Measurements from ENCODE around the gene OTP.
"Not testable (repeated sequence)": the region's sequence is repeated elsewhere in the genome, so short reads cannot be mapped to it uniquely, and the experiment has no call there.

The OTP gene

GRCh38 chr5:77616920-77617319, 21.6 kb downstream of the OTP start:
- no peak for TF ChIP-seq CTCF (IDR thresholded peaks at IDR 0.05; ENCODE audit: low read depth, low read length)
- no peak for TF ChIP-seq EZH2phosphoT487 (IDR thresholded peaks at IDR 0.05; ENCODE audit: low read depth)
- Histone ChIP-seq H3K4me2 (ENCODE audit: low read length) (no peak overlapping the region), H2AFZ (ENCODE audit: low read depth, low read length) (no peak overlapping the region), H3K9ac (ENCODE audit: low read length) (no peak overlapping the region), H3K4me3 (ENCODE audit: low read length) (no peak overlapping the region), H3K27ac (ENCODE audit: low read length) (no peak overlapping the region), H4K20me1 (ENCODE audit: insufficient read depth, low read length) (no peaks in the 10 kb centered on the region), H3K79me2 (ENCODE audit: low read length) (no peaks in the 10 kb centered on the region), H3K36me3 (replicated peaks; ENCODE audit: low read depth, low read length) (no peaks in the 10 kb centered on the region), H3K9me3 (ENCODE audit: insufficient read depth, low read length) (no peaks in the 10 kb centered on the region), H3K4me1 (ENCODE audit: low read length) (no peaks in the 10 kb centered on the region), H3K27me3 (ENCODE audit: low read depth, low read length) (no peaks in the 10 kb centered on the region)

GRCh38 chr5:77608927-77609326, 29.6 kb downstream of the OTP start:
- not testable (repeated sequence) for H3K79me2 ChIP-seq (ENCODE audit: low read length); H3K9ac ChIP-seq (ENCODE audit: low read length); H3K36me3 ChIP-seq (replicated peaks; ENCODE audit: low read depth, low read length); H3K4me1 ChIP-seq (ENCODE audit: low read length); H3K27me3 ChIP-seq (ENCODE audit: low read depth, low read length); H3K4me3 ChIP-seq (ENCODE audit: low read length); H2AFZ ChIP-seq (ENCODE audit: low read depth, low read length); H3K27ac ChIP-seq (ENCODE audit: low read length); H4K20me1 ChIP-seq (ENCODE audit: insufficient read depth, low read length); H3K4me2 ChIP-seq (ENCODE audit: low read length); H3K9me3 ChIP-seq (ENCODE audit: insufficient read depth, low read length)

- Histone ChIP-seq H3K27me3 (ENCODE audit: low read depth, low read length) (no peaks in the 10 kb centered on the region), H2AFZ (ENCODE audit: low read depth, low read length) (no peak overlapping the region), H3K27ac (ENCODE audit: low read length) (no peak overlapping the region), H3K36me3 (replicated peaks; ENCODE audit: low read depth, low read length) (no peaks in the 10 kb centered on the region), H3K9ac (ENCODE audit: low read length) (no peak overlapping the region), H4K20me1 (ENCODE audit: insufficient read depth, low read length) (no peaks in the 10 kb centered on the region), H3K4me2 (ENCODE audit: low read length) (no peak overlapping the region), H3K4me3 (ENCODE audit: low read length) (no peak overlapping the region), H3K79me2 (ENCODE audit: low read length) (no peaks in the 10 kb centered on the region), H3K9me3 (ENCODE audit: insufficient read depth, low read length) (no peaks in the 10 kb centered on the region), H3K4me1 (ENCODE audit: low read length) (no peaks in the 10 kb centered on the region)
- TF ChIP-seq EZH2phosphoT487 (IDR thresholded peaks at IDR 0.05; ENCODE audit: low read depth) = no peak
- TF ChIP-seq CTCF (IDR thresholded peaks at IDR 0.05; ENCODE audit: low read depth, low read length) = no peak
Observed at GRCh38 chr5:77607324-77607723, 31.2 kb downstream of the OTP start.

- Histone ChIP-seq H2AFZ (ENCODE audit: low read depth, low read length) (no peak overlapping the region), H3K9ac (ENCODE audit: low read length) (no peak overlapping the region), H3K79me2 (ENCODE audit: low read length) (no peaks in the 10 kb centered on the region), H4K20me1 (ENCODE audit: insufficient read depth, low read length) (no peaks in the 10 kb centered on the region), H3K36me3 (replicated peaks; ENCODE audit: low read depth, low read length) (no peaks in the 10 kb centered on the region), H3K4me3 (ENCODE audit: low read length) (no peak overlapping the region), H3K4me2 (ENCODE audit: low read length) (no peak overlapping the region), H3K27ac (ENCODE audit: low read length) (no peak overlapping the region), H3K27me3 (ENCODE audit: low read depth, low read length) (no peaks in the 10 kb centered on the region), H3K4me1 (ENCODE audit: low read length) (no peaks in the 10 kb centered on the region), H3K9me3 (ENCODE audit: insufficient read depth, low read length) (no peaks in the 10 kb centered on the region)
- TF ChIP-seq CTCF (IDR thresholded peaks at IDR 0.05; ENCODE audit: low read depth, low read length) (no peak), EZH2phosphoT487 (IDR thresholded peaks at IDR 0.05; ENCODE audit: low read depth) (no peak)
Observed at GRCh38 chr5:77606279-77606678, 32.2 kb downstream of the OTP start.

GRCh38 chr5:77599679-77600078, 38.8 kb downstream of the OTP start:
- TF ChIP-seq CTCF (IDR thresholded peaks at IDR 0.05; ENCODE audit: low read depth, low read length) = no peak
- no peak for TF ChIP-seq EZH2phosphoT487 (IDR thresholded peaks at IDR 0.05; ENCODE audit: low read depth)
- no peak overlapping the region for H3K27ac ChIP-seq (ENCODE audit: low read length)
- H3K4me2 ChIP-seq (ENCODE audit: low read length) = no peak overlapping the region
- no peaks in the 10 kb centered on the region for H4K20me1 ChIP-seq (ENCODE audit: insufficient read depth, low read length)
- H3K4me1 ChIP-seq (ENCODE audit: low read length) = no peaks in the 10 kb centered on the region
- H3K36me3 ChIP-seq (replicated peaks; ENCODE audit: low read depth, low read length) = no peaks in the 10 kb centered on the region
- H3K79me2 ChIP-seq (ENCODE audit: low read length) = no peaks in the 10 kb centered on the region
- H2AFZ ChIP-seq (ENCODE audit: low read depth, low read length) = no peak overlapping the region
- H3K9ac ChIP-seq (ENCODE audit: low read length) = no peak overlapping the region
- no peak overlapping the region for H3K4me3 ChIP-seq (ENCODE audit: low read length)
- H3K27me3 ChIP-seq (ENCODE audit: low read depth, low read length) = no peaks in the 10 kb centered on the region
- H3K9me3 ChIP-seq (ENCODE audit: insufficient read depth, low read length) = no peaks in the 10 kb centered on the region

All from OCI-LY3 (cell line).